HepG2 (cell line): ENCODE results near the gene BATF. TPM values are rescaled to one million over a fixed set of nuclear protein-coding genes. Genes with fewer than 3 reads are reported as not detected.
A peak's percentile ranks its signal among the peaks of the same experiment; 100 is the strongest.

Experiments
- CEBPB ChIP-seq: IDR thresholded peaks from 2 replicates; pipeline ENCODE4 v1.6.1; 2011; ENCODE audit warnings: low read depth, low read length, improper control_type of control experiment, borderline replicate concordance
- CEBPG ChIP-seq: IDR thresholded peaks from 2 replicates; pipeline ENCODE4 v1.6.1; 2016
- ELF3 ChIP-seq: IDR thresholded peaks from 2 replicates; pipeline ENCODE4 v1.6.1; 2016; ENCODE audit warnings: missing genetic modification reagents, missing compliant biosample characterization
- HOXA3 ChIP-seq: sonication (generic); formaldehyde crosslinking; IDR thresholded peaks from 2 replicates; pipeline ENCODE4 v1.5.0; 2020; ENCODE audit warnings: missing genetic modification reagents
- KLF6 ChIP-seq: IDR thresholded peaks from 2 replicates; pipeline ENCODE4 v1.8.0; 2016; ENCODE audit warnings: missing biosample characterization, missing genetic modification reagents
- LCORL ChIP-seq, 2 experiments: fragments of 450-650 bp in 1 of 2; sonication (generic) in 1 of 2; formaldehyde crosslinking in 1 of 2; IDR thresholded peaks; 2 replicates each; pipeline versions ENCODE4 v1.5.0 to v1.6.1; 2017 to 2020; ENCODE audit warnings: antibody characterized with exemption in 1 of 2, missing genetic modification reagents in 1 of 2
- MAFF ChIP-seq: IDR thresholded peaks from 2 replicates; pipeline ENCODE4 v1.6.1; 2011; ENCODE audit warnings: low read depth, low read length, improper control_type of control experiment
- MED1 ChIP-seq: sonication (generic); formaldehyde crosslinking; IDR thresholded peaks from 2 replicates; pipeline ENCODE4 v1.4.0; 2020; ENCODE audit warnings: missing genetic modification reagents
- RFX5 ChIP-seq: IDR thresholded peaks from 2 replicates; pipeline ENCODE4 v1.6.1; 2011; ENCODE audit warnings: low read depth, low read length, improper control_type of control experiment
- SIN3A ChIP-seq: IDR thresholded peaks from 2 replicates; pipeline ENCODE4 v1.6.1; 2011; ENCODE audit warnings: low read depth, mild to moderate bottlenecking, control low read depth, low read length, borderline replicate concordance
- SMAD3 ChIP-seq: sonication (generic); formaldehyde crosslinking; IDR thresholded peaks from 2 replicates; pipeline ENCODE4 v1.4.0; 2020; ENCODE audit warnings: missing genetic modification reagents
- STAG1 ChIP-seq: sonication (generic); formaldehyde crosslinking; IDR thresholded peaks from 2 replicates; pipeline ENCODE4 v1.4.0; 2020; ENCODE audit warnings: missing genetic modification reagents
- XRCC5 ChIP-seq: fragments of 200-400 bp; formaldehyde crosslinking; optimal IDR thresholded peaks from 2 replicates; pipeline ENCODE3; 2017; ENCODE audit warnings: mild to moderate bottlenecking, low read length
- YEATS4 ChIP-seq: sonication (generic); formaldehyde crosslinking; IDR thresholded peaks from 2 replicates; pipeline ENCODE4 v1.4.0; 2020; ENCODE audit warnings: missing genetic modification reagents, borderline replicate concordance
- ZNF563 ChIP-seq: sonication (generic); formaldehyde crosslinking; IDR thresholded peaks from 2 replicates; pipeline ENCODE4 v1.8.0; 2022; ENCODE audit warnings: mild to moderate bottlenecking, moderate library complexity, missing genetic modification reagents
- polyA plus RNA-seq, 8 experiments: library from polyadenylated mRNA; depleted of rRNA in 3 of 8; stranded (reverse) in 7 of 8; unstranded in 1 of 8; fragments of >200 nt; fragmentation: Illumina TruSeq in 4 of 8; extraction: Trizol in 4 of 8; gene quantifications; 2 replicates each; pipeline versions ENCODE4 v1.2.1 to v1.2.3, GENCODE V29; 2011 to 2016; ENCODE audit warnings: low read depth in 4 of 8, missing spikeins in 1 of 8, mixed read lengths in 1 of 8; ENCODE audit not compliant: insufficient read depth in 1 of 8
- total RNA-seq, 5 experiments: library from RNA; depleted of rRNA; stranded (reverse); fragments of >200 nt; fragmentation: Illumina TruSeq; extraction: Trizol; gene quantifications; 2 replicates each; pipeline ENCODE4 v1.2.3, GENCODE V29; 2016; ENCODE audit warnings: low read depth in 1 of 5
- TF ChIP-seq, protein P1 (sequence below): sonication (generic); formaldehyde crosslinking; IDR thresholded peaks from 2 replicates; pipeline ENCODE4 v1.5.1; 2020; ENCODE audit warnings: mild to moderate bottlenecking, moderate library complexity, missing genetic modification reagents
- TF ChIP-seq, protein P2 (sequence below): IDR thresholded peaks from 2 replicates; pipeline ENCODE4 v1.4.0; 2020; ENCODE audit warnings: mild to moderate bottlenecking, missing genetic modification reagents
- TF ChIP-seq, protein P3 (sequence below): sonication (generic); formaldehyde crosslinking; IDR thresholded peaks from 2 replicates; pipeline ENCODE4 v1.4.0; 2020; ENCODE audit warnings: missing genetic modification reagents
- TF ChIP-seq, protein P4 (sequence below): sonication (generic); formaldehyde crosslinking; IDR thresholded peaks from 2 replicates; pipeline ENCODE4 v1.4.0; 2020; ENCODE audit warnings: missing genetic modification reagents, borderline replicate concordance

BATF gene
- total and polyA plus RNA-seq, 2 of the 13 experiments (the other 11 are each of a cell fraction or from before 2014, with no cell fraction given), result 0.22 to 0.37 TPM

DNA sequence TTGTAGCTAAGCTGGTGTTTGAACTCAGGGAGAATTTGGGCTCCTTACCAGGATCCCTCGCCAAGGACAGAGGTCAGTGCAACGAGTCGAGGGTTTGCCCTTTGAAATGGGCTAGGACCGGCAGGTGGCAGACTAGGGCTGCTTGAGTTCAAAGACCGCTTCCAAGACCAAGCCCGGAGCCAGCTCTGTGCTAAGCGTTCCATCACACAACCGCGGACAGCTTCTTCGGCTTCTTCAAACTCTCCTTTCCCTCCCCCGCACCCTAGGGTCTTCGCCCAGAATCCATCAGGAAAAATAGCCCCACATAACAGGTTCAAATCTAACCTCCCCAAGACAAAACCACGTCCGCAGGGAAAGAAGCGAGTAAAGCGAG, 55.4 kb downstream of the BATF start (continued):
- peak; percentile 32; the same call in 1 of the 2 replicates for TF ChIP-seq SIN3A
- TF ChIP-seq, protein P1, sequence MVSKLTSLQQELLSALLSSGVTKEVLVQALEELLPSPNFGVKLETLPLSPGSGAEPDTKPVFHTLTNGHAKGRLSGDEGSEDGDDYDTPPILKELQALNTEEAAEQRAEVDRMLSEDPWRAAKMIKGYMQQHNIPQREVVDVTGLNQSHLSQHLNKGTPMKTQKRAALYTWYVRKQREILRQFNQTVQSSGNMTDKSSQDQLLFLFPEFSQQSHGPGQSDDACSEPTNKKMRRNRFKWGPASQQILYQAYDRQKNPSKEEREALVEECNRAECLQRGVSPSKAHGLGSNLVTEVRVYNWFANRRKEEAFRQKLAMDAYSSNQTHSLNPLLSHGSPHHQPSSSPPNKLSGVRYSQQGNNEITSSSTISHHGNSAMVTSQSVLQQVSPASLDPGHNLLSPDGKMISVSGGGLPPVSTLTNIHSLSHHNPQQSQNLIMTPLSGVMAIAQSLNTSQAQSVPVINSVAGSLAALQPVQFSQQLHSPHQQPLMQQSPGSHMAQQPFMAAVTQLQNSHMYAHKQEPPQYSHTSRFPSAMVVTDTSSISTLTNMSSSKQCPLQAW (CRISPR knock-in tag), result no peak
- TF ChIP-seq, protein P2, sequence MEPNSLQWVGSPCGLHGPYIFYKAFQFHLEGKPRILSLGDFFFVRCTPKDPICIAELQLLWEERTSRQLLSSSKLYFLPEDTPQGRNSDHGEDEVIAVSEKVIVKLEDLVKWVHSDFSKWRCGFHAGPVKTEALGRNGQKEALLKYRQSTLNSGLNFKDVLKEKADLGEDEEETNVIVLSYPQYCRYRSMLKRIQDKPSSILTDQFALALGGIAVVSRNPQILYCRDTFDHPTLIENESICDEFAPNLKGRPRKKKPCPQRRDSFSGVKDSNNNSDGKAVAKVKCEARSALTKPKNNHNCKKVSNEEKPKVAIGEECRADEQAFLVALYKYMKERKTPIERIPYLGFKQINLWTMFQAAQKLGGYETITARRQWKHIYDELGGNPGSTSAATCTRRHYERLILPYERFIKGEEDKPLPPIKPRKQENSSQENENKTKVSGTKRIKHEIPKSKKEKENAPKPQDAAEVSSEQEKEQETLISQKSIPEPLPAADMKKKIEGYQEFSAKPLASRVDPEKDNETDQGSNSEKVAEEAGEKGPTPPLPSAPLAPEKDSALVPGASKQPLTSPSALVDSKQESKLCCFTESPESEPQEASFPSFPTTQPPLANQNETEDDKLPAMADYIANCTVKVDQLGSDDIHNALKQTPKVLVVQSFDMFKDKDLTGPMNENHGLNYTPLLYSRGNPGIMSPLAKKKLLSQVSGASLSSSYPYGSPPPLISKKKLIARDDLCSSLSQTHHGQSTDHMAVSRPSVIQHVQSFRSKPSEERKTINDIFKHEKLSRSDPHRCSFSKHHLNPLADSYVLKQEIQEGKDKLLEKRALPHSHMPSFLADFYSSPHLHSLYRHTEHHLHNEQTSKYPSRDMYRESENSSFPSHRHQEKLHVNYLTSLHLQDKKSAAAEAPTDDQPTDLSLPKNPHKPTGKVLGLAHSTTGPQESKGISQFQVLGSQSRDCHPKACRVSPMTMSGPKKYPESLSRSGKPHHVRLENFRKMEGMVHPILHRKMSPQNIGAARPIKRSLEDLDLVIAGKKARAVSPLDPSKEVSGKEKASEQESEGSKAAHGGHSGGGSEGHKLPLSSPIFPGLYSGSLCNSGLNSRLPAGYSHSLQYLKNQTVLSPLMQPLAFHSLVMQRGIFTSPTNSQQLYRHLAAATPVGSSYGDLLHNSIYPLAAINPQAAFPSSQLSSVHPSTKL (CRISPR knock-in tag), result peak; percentile 53
- no peak for TF ChIP-seq LCORL (IDR thresholded peaks at IDR 0.05)
- 0 out of 2 replicates have a peak, but pooled peaks have one; percentile 5 for TF ChIP-seq LCORL (CRISPR knock-in tag; IDR thresholded peaks at IDR 0.05)
- TF ChIP-seq SMAD3 (CRISPR knock-in tag), result peak; percentile 75; the same call in 1 of the 2 replicates
- 0 out of 2 replicates have a peak, but pooled peaks have one; percentile 13 for TF ChIP-seq HOXA3 (CRISPR knock-in tag)
- TF ChIP-seq MED1 (CRISPR knock-in tag), result 0 out of 2 replicates have a peak, but pooled peaks have one; percentile 39
- peak; percentile 95 for TF ChIP-seq STAG1 (CRISPR knock-in tag)
- TF ChIP-seq, protein P3, sequence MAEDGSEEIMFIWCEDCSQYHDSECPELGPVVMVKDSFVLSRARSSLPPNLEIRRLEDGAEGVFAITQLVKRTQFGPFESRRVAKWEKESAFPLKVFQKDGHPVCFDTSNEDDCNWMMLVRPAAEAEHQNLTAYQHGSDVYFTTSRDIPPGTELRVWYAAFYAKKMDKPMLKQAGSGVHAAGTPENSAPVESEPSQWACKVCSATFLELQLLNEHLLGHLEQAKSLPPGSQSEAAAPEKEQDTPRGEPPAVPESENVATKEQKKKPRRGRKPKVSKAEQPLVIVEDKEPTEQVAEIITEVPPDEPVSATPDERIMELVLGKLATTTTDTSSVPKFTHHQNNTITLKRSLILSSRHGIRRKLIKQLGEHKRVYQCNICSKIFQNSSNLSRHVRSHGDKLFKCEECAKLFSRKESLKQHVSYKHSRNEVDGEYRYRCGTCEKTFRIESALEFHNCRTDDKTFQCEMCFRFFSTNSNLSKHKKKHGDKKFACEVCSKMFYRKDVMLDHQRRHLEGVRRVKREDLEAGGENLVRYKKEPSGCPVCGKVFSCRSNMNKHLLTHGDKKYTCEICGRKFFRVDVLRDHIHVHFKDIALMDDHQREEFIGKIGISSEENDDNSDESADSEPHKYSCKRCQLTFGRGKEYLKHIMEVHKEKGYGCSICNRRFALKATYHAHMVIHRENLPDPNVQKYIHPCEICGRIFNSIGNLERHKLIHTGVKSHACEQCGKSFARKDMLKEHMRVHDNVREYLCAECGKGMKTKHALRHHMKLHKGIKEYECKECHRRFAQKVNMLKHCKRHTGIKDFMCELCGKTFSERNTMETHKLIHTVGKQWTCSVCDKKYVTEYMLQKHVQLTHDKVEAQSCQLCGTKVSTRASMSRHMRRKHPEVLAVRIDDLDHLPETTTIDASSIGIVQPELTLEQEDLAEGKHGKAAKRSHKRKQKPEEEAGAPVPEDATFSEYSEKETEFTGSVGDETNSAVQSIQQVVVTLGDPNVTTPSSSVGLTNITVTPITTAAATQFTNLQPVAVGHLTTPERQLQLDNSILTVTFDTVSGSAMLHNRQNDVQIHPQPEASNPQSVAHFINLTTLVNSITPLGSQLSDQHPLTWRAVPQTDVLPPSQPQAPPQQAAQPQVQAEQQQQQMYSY, result no peak
- TF ChIP-seq KLF6 (CRISPR knock-in tag), result 0 out of 2 replicates have a peak, but pooled peaks have one; percentile 9
- no peak for TF ChIP-seq YEATS4
- TF ChIP-seq RFX5, result no peak
- TF ChIP-seq XRCC5, result peak; percentile 16
- 0 out of 2 replicates have a peak, but pooled peaks have one; percentile 45 for TF ChIP-seq CEBPG (CRISPR knock-in tag)
- no peak; the same call in 1 of the 2 replicates for TF ChIP-seq ELF3 (CRISPR knock-in tag)
- TF ChIP-seq, protein P4, sequence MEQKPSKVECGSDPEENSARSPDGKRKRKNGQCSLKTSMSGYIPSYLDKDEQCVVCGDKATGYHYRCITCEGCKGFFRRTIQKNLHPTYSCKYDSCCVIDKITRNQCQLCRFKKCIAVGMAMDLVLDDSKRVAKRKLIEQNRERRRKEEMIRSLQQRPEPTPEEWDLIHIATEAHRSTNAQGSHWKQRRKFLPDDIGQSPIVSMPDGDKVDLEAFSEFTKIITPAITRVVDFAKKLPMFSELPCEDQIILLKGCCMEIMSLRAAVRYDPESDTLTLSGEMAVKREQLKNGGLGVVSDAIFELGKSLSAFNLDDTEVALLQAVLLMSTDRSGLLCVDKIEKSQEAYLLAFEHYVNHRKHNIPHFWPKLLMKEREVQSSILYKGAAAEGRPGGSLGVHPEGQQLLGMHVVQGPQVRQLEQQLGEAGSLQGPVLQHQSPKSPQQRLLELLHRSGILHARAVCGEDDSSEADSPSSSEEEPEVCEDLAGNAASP, result 0 out of 2 replicates have a peak, but pooled peaks have one; percentile 13
- no peak for TF ChIP-seq CEBPB
- TF ChIP-seq MAFF, result no peak
- TF ChIP-seq ZNF563 (CRISPR knock-in tag), result no peak
